Left ventricle myocardium inferior (tissue), 1 donor: Measurements from ENCODE around the gene LATS2. TPM values are rescaled to one million over a fixed set of nuclear protein-coding genes. Genes with fewer than 3 reads are reported as not detected.
"Not testable (repeated sequence)": the region's sequence is repeated elsewhere in the genome, so short reads cannot be mapped to it uniquely, and the experiment has no call there.

Experiments
- DNase-seq: peaks from one replicate; pipeline ENCODE4 v3.0.0-alpha.2; 2020
- H3K27ac ChIP-seq: fragments of 200-600 bp; replicated peaks from 2 replicates; pipeline ENCODE4 v1.8.0; 2021
- H3K27me3 ChIP-seq: fragments of 200-600 bp; 2 replicates; pipeline ENCODE4 v1.8.0; 2021; ENCODE audit warnings: low read depth
- H3K36me3 ChIP-seq: fragments of 200-600 bp; 2 replicates; pipeline ENCODE4 v1.8.0; 2021
- H3K4me1 ChIP-seq: fragments of 200-600 bp; 2 replicates; pipeline ENCODE4 v1.8.0; 2021
- H3K4me3 ChIP-seq: fragments of 200-600 bp; 2 replicates; pipeline ENCODE4 v1.8.0; 2021; ENCODE audit warnings: mild to moderate bottlenecking, moderate library complexity
- H3K9me3 ChIP-seq: fragments of 200-600 bp; replicated peaks from 2 replicates; pipeline ENCODE4 v1.8.0; 2021
- CTCF ChIP-seq: fragments of 200-600 bp; IDR thresholded peaks from 2 replicates; pipeline ENCODE4 v1.8.0; 2021; ENCODE audit warnings: antibody characterized with exemption, mild to moderate bottlenecking, borderline replicate concordance
- intact Hi-C: fragments of 100-400 bp; cut with micrococcal nuclease; formaldehyde crosslinking; loops from one replicate; pipeline ENCODE4 v1.11.0; 2022
- total RNA-seq: library from RNA; stranded (reverse); fragmentation: NEBNext Ultra II Directional; extraction: Animal tissue kit (Norgen Biotek cat#: 25700); gene quantifications from one replicate; pipeline ENCODE4 v1.2.1, GENCODE V29; 2021
- donor health status: DM: no; HTN: yes; CAD: no; lungs with severe emphysema.

Gene LATS2
- total RNA-seq, 1 donor from 2014 or later = 20.2 TPM

- Histone ChIP-seq H3K4me1 (peaks cover 9% of the 10 kb centered on the region), H3K4me3 (no peak overlapping the region), H3K27me3 (no peaks in the 10 kb centered on the region), H3K36me3 (no peaks in the 10 kb centered on the region), H3K27ac (peak overlapping the region; percentile 67), H3K9me3 (no peaks in the 10 kb centered on the region)
- DNase-seq = no peak
- TF ChIP-seq CTCF = no peak
- intact Hi-C loops = loop anchor here (5.0 to 10.0 kb wide), 2 partner anchors 195 to 537 kb away; no protein-coding TSS in a partner anchor
These were observed 121.3 kb downstream of the LATS2 start for GRCh38 chr13:20940083-20940482.

- no peaks in the 10 kb centered on the region for H3K27me3 ChIP-seq
- no peak for TF ChIP-seq CTCF
- peak overlapping the region; percentile 67 for H3K27ac ChIP-seq
- H3K4me1 ChIP-seq = peaks cover 9% of the 10 kb centered on the region
- no peak overlapping the region for H3K4me3 ChIP-seq
- no peaks in the 10 kb centered on the region for H3K36me3 ChIP-seq
- H3K9me3 ChIP-seq = no peaks in the 10 kb centered on the region
- intact Hi-C loops = loop anchor here (5.0 to 10.0 kb wide), 2 partner anchors 195 to 538 kb away; no protein-coding TSS in a partner anchor
- peak; percentile 24 for DNase-seq
These were observed 121.7 kb downstream of the LATS2 start for GRCh38 chr13:20939662-20940061.

- no peak overlapping the region for H3K27ac ChIP-seq
- intact Hi-C loops = no loop called here
These were observed 123.1 kb downstream of the LATS2 start for GRCh38 chr13:20938302-20938701.

GRCh38 chr13:20927596-20928257, 133.7 kb downstream of the LATS2 start:
- TF ChIP-seq CTCF = no peak
- intact Hi-C loops = loop anchor here (5.0 to 10.0 kb wide), 2 partner anchors 210 to 433 kb away; no protein-coding TSS in a partner anchor
- no peak for DNase-seq

More at GRCh38 chr13:20938302-20938701, 123.1 kb downstream of the LATS2 start:
- H3K9me3 ChIP-seq = no peaks in the 10 kb centered on the region
- no peaks in the 10 kb centered on the region for H3K36me3 ChIP-seq
- H3K27me3 ChIP-seq = no peaks in the 10 kb centered on the region
- no peak for DNase-seq
- H3K4me1 ChIP-seq = peaks cover 9% of the 10 kb centered on the region
- TF ChIP-seq CTCF = no peak
- H3K4me3 ChIP-seq = no peak overlapping the region

GRCh38 chr13:20925395-20925790, 136.0 kb downstream of the LATS2 start:
- not testable (repeated sequence) for H3K27me3 ChIP-seq, DNase-seq, H3K4me1 ChIP-seq, H3K4me3 ChIP-seq, H3K36me3 ChIP-seq, H3K27ac ChIP-seq, H3K9me3 ChIP-seq
- intact Hi-C loops = loop anchor here (5.0 to 10.0 kb wide), 2 partner anchors 208 to 431 kb away; no protein-coding TSS in a partner anchor

More at GRCh38 chr13:20927596-20928257, 133.7 kb downstream of the LATS2 start:
- Histone ChIP-seq H3K9me3 (no peaks in the 10 kb centered on the region), H3K36me3 (no peaks in the 10 kb centered on the region), H3K27ac (no peak overlapping the region), H3K27me3 (no peaks in the 10 kb centered on the region), H3K4me3 (no peak overlapping the region), H3K4me1 (no peaks in the 10 kb centered on the region)

- Histone ChIP-seq H3K4me1 (no peaks in the 10 kb centered on the region), H3K27me3 (no peaks in the 10 kb centered on the region), H3K9me3 (no peaks in the 10 kb centered on the region), H3K27ac (no peak overlapping the region), H3K36me3 (no peaks in the 10 kb centered on the region), H3K4me3 (no peak overlapping the region)
- peak; percentile 82 for TF ChIP-seq CTCF
- intact Hi-C loops = loop anchor here (5.0 to 10.0 kb wide), 2 partner anchors 208 to 430 kb away; no protein-coding TSS in a partner anchor
- DNase-seq = peak; percentile 60
These were observed 136.5 kb downstream of the LATS2 start for GRCh38 chr13:20924758-20925394.
